ENCODE data around the gene NDUFV1.

DNA sequence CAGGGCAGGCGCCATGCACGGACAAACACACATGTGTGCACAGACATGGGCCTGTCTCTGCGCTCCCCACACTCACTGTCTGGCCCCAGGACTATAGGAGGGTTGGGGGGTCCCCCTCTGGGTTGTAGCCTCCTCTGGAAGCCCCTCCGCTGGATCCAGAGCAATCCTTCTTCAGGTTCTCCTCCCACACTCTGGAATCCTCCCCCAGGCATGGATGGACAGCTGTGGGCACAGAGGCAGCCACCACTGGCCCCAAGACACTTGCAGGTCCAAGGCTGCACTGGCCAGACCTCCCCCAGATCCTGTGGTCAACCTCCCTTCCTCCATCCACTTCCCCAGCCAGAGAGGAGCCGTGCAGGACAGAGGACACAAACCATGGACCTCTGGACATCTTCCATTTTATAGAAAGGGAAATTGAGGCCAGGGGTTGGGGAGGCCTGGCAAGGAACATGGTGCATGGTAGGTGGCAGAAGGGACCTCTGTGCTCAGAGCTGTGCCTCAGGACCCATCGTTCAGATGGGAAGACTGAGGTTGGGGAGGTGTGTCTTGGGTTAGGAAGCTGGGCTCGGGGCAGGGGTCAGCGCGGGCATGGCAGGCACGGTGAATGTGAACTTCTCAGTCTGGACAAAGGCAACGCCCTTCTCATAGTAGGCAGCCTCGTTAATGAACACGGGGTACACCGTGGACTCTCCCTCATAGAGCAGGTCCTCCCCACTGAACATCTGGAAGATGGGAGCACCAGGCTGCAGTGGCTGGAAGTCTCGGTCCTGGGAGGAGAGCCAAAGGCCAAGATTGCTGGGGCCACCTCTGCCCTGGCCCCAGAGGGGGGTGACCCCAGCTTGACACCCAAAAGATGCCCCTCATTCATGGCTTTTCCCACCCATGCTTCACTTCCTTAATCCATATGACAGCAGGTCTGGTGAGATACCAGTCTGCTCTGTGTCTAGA is 35.7 kb downstream of the NDUFV1 start:
- TF ChIP-seq, protein P1, sequence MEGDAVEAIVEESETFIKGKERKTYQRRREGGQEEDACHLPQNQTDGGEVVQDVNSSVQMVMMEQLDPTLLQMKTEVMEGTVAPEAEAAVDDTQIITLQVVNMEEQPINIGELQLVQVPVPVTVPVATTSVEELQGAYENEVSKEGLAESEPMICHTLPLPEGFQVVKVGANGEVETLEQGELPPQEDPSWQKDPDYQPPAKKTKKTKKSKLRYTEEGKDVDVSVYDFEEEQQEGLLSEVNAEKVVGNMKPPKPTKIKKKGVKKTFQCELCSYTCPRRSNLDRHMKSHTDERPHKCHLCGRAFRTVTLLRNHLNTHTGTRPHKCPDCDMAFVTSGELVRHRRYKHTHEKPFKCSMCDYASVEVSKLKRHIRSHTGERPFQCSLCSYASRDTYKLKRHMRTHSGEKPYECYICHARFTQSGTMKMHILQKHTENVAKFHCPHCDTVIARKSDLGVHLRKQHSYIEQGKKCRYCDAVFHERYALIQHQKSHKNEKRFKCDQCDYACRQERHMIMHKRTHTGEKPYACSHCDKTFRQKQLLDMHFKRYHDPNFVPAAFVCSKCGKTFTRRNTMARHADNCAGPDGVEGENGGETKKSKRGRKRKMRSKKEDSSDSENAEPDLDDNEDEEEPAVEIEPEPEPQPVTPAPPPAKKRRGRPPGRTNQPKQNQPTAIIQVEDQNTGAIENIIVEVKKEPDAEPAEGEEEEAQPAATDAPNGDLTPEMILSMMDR (conservative IDR thresholded peaks at IDR 0.05): no peak
- TF ChIP-seq ZFX (IDR thresholded peaks at IDR 0.05): no peak
